ENCODE results near the gene EVA1A.

DNA sequence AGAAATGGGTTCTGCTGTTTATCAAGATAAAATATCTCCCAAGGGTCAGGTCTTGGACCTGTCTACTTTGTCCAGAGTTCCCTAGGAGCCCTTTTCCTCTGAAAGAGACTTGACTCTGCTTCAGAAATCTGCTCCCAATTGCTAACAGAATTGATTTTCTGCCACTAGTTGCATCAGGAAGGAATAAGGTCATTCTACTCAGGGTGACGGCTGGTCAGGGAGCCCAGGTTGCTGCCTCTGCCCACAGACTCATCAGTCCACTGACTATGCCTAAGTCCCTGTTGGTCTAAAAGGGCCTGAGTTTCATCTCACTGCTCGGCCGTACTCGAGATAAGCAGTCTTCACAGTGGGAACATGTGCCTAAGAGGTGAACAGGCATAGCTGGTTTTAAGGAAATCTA, 61.2 kb downstream of the EVA1A start:
- TF ChIP-seq, protein P1, sequence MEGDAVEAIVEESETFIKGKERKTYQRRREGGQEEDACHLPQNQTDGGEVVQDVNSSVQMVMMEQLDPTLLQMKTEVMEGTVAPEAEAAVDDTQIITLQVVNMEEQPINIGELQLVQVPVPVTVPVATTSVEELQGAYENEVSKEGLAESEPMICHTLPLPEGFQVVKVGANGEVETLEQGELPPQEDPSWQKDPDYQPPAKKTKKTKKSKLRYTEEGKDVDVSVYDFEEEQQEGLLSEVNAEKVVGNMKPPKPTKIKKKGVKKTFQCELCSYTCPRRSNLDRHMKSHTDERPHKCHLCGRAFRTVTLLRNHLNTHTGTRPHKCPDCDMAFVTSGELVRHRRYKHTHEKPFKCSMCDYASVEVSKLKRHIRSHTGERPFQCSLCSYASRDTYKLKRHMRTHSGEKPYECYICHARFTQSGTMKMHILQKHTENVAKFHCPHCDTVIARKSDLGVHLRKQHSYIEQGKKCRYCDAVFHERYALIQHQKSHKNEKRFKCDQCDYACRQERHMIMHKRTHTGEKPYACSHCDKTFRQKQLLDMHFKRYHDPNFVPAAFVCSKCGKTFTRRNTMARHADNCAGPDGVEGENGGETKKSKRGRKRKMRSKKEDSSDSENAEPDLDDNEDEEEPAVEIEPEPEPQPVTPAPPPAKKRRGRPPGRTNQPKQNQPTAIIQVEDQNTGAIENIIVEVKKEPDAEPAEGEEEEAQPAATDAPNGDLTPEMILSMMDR (IDR thresholded peaks at IDR 0.05; ENCODE audit: low read depth, low read length, poor library complexity, severe bottlenecking), result no peak
- no peak for TF ChIP-seq EZH2phosphoT487 (IDR thresholded peaks at IDR 0.05; ENCODE audit: borderline replicate concordance, low read length)

Data from DOHH2 (cell line).